GM23338 (cell line): ENCODE data around the gene TBPL1. TPM values are rescaled to one million over a fixed set of nuclear protein-coding genes. Genes with fewer than 3 reads are reported as not detected.

Source experiments
- ATAC-seq: fragments of 200-7000 bp; cut with Tn5 transposase; 3 replicates; pipeline ENCODE4 v1.9.1; 2020
- DNase-seq: peaks from one replicate; pipeline ENCODE4 v3.0.0-alpha.2; 2015; ENCODE audit warnings: low spot score
- H2AFZ ChIP-seq: fragments of 200-600 bp; sonication (generic); 2 replicates; pipeline ENCODE4 v1.8.0; 2016; ENCODE audit warnings: antibody characterized with exemption, mild to moderate bottlenecking, moderate library complexity
- H3F3A ChIP-seq: fragments of 200-600 bp; sonication (generic); replicated peaks from 2 replicates; pipeline ENCODE4 v1.8.0; 2017; ENCODE audit warnings: antibody characterized with exemption, mixed run types, low read depth
- H3K27ac ChIP-seq: fragments of 200-600 bp; sonication (generic); 2 replicates; pipeline ENCODE4 v1.6.1; 2016; ENCODE audit warnings: low read depth
- H3K27me3 ChIP-seq: fragments of 200-600 bp; sonication (generic); 2 replicates; pipeline ENCODE4 v1.8.0; 2016; ENCODE audit warnings: mild to moderate bottlenecking, mixed run types, moderate library complexity; ENCODE audit not compliant: insufficient read depth
- H3K36me3 ChIP-seq: fragments of 200-600 bp; sonication (generic); 2 replicates; pipeline ENCODE4 v1.8.0; 2016; ENCODE audit warnings: mild to moderate bottlenecking; ENCODE audit not compliant: insufficient read depth
- H3K4me1 ChIP-seq: fragments of 200-600 bp; sonication (generic); 2 replicates; pipeline ENCODE4 v1.8.0; 2016; ENCODE audit warnings: mild to moderate bottlenecking, moderate library complexity; ENCODE audit not compliant: insufficient read depth
- H3K4me2 ChIP-seq: fragments of 200-600 bp; sonication (generic); 2 replicates; pipeline ENCODE4 v1.7.1; 2017; ENCODE audit warnings: mixed run types
- H3K4me3 ChIP-seq: fragments of 200-600 bp; sonication (generic); 2 replicates; pipeline ENCODE4 v1.6.1; 2016; ENCODE audit warnings: mixed run types
- H3K79me2 ChIP-seq: fragments of 200-600 bp; sonication (generic); replicated peaks from 2 replicates; pipeline ENCODE4 v1.8.0; 2017; ENCODE audit warnings: mild to moderate bottlenecking; ENCODE audit not compliant: insufficient read depth
- H3K9me2 ChIP-seq: fragments of 200-600 bp; sonication (generic); 2 replicates; pipeline ENCODE4 v1.8.0; 2017; ENCODE audit not compliant: insufficient read depth
- H4K20me1 ChIP-seq: fragments of 200-600 bp; sonication (generic); replicated peaks from 2 replicates; pipeline ENCODE4 v1.8.0; 2017; ENCODE audit warnings: mild to moderate bottlenecking; ENCODE audit not compliant: insufficient read depth
- H3K27ac Mint-ChIP-seq: 2 replicates; pipeline ENCODE4 v1.8.0; 2020; ENCODE audit warnings: inconsistent platforms, mild to moderate bottlenecking, moderate library complexity, mixed read lengths
- H3K27me3 Mint-ChIP-seq: 3 replicates; pipeline ENCODE4 v1.8.0; 2022; ENCODE audit warnings: low read depth, mild to moderate bottlenecking, moderate library complexity, mixed read lengths, inconsistent platforms; ENCODE audit not compliant: insufficient read depth, poor library complexity
- H3K36me3 Mint-ChIP-seq: 3 replicates; pipeline ENCODE4 v1.8.0; 2021; ENCODE audit warnings: low read depth, mild to moderate bottlenecking, inconsistent platforms, moderate library complexity, mixed read lengths
- H3K4me1 Mint-ChIP-seq: 3 replicates; pipeline ENCODE4 v1.8.0; 2020; ENCODE audit warnings: mild to moderate bottlenecking, inconsistent platforms, mixed read lengths
- H3K4me3 Mint-ChIP-seq: 3 replicates; pipeline ENCODE4 v1.8.0; 2021; ENCODE audit warnings: moderate library complexity, mild to moderate bottlenecking, inconsistent platforms, mixed read lengths
- H3K9me3 Mint-ChIP-seq: 3 replicates; pipeline ENCODE4 v1.8.0; 2020; ENCODE audit warnings: moderate library complexity, mild to moderate bottlenecking, inconsistent platforms, mixed read lengths
- CREB1 ChIP-seq: fragments of 250-450 bp; sonication (Bioruptor Pico); IDR thresholded peaks from 2 replicates; pipeline ENCODE4 v1.5.0; 2020; ENCODE audit warnings: low read depth, mild to moderate bottlenecking, moderate library complexity
- EZH2 ChIP-seq: fragments of 200-600 bp; sonication (generic); IDR thresholded peaks from one replicate; pipeline ENCODE4 v1.8.0; 2017; ENCODE audit warnings: antibody characterized with exemption, mild to moderate bottlenecking, low read depth; ENCODE audit not compliant: unreplicated experiment
- EZH2phosphoT487 ChIP-seq: fragments of 200-600 bp; sonication (generic); IDR thresholded peaks from one replicate; pipeline ENCODE4 v1.8.1; 2018; ENCODE audit warnings: antibody characterized with exemption; ENCODE audit not compliant: unreplicated experiment
- NANOG ChIP-seq: IDR thresholded peaks from 2 replicates; pipeline ENCODE4 v1.6.1; 2016; ENCODE audit warnings: antibody characterized with exemption, borderline replicate concordance
- POLR2AphosphoS5 ChIP-seq: IDR thresholded peaks from 2 replicates; pipeline ENCODE4 v1.6.1; 2016; ENCODE audit warnings: antibody characterized with exemption, low read depth
- STAT1 ChIP-seq: IDR thresholded peaks from one replicate; pipeline ENCODE4 v1.6.1; 2016; ENCODE audit warnings: antibody characterized with exemption; ENCODE audit not compliant: unreplicated experiment
- ZNF114 ChIP-seq: fragments of 250-450 bp; sonication (Bioruptor Pico); IDR thresholded peaks from 2 replicates; pipeline ENCODE4 v1.5.0; 2020; ENCODE audit warnings: mild to moderate bottlenecking, moderate library complexity
- polyA plus RNA-seq: library from polyadenylated mRNA; unstranded; fragments of >200 nt; fragmentation: Nextera tagmentation; extraction: Ambion mirVana; gene quantifications from 2 replicates; pipeline ENCODE4 v1.2.1, GENCODE V29; 2016
- total RNA-seq: library from RNA; depleted of rRNA; stranded (reverse); fragments of >200 nt; shearing (Covaris generic); gene quantifications from 2 replicates; pipeline ENCODE4 v1.2.3, GENCODE V29; 2014
- TF ChIP-seq, protein P1 (sequence below), 2 experiments: fragments of 200-600 bp in 1 of 2; sonication (generic) in 1 of 2; conservative IDR thresholded peaks; 2 replicates each; pipeline versions ENCODE4 v1.5.1 to v1.6.1; 2016 to 2017; ENCODE audit warnings: antibody characterized with exemption in 2 of 2, low read depth in 2 of 2, mild to moderate bottlenecking in 2 of 2, moderate library complexity in 1 of 2
- TF ChIP-seq, protein P2 (sequence below): IDR thresholded peaks from one replicate; pipeline ENCODE4 v1.6.1; 2018; ENCODE audit warnings: antibody characterized with exemption; ENCODE audit not compliant: unreplicated experiment
- TF ChIP-seq, protein P3 (sequence below): fragments of 250-450 bp; sonication (Bioruptor Pico); IDR thresholded peaks from 2 replicates; pipeline ENCODE4 v1.5.0; 2020; ENCODE audit warnings: mild to moderate bottlenecking, moderate library complexity

TBPL1 gene
- total and polyA plus RNA-seq, 2 experiments from 2014 or later, result 72.9 to 139 TPM

DNA sequence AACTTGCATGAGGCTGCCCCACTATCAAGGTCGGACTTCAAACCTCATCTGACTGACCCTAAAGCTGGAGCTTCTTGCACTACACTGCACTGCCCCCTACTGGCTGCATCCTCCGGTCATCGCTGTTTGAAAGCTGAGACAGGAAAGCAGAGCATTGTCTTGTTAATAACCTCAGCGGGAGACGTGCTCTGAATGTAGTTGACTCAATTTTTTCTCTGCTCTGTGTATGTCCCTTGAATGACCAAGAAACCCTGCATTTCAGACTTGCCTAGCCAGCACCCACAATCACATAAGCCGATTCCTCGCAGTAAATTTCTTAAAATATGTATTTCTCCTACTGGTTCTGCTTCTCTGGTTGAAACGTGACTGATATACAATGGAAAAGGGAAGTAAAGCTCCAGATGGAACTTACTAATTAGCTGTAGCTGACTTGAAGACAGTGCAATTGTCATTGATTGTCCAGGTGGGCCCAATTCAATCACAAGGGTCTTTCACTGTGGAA lies 36.3 kb upstream of the TBPL1 start (continued):
- TF ChIP-seq, protein P1, sequence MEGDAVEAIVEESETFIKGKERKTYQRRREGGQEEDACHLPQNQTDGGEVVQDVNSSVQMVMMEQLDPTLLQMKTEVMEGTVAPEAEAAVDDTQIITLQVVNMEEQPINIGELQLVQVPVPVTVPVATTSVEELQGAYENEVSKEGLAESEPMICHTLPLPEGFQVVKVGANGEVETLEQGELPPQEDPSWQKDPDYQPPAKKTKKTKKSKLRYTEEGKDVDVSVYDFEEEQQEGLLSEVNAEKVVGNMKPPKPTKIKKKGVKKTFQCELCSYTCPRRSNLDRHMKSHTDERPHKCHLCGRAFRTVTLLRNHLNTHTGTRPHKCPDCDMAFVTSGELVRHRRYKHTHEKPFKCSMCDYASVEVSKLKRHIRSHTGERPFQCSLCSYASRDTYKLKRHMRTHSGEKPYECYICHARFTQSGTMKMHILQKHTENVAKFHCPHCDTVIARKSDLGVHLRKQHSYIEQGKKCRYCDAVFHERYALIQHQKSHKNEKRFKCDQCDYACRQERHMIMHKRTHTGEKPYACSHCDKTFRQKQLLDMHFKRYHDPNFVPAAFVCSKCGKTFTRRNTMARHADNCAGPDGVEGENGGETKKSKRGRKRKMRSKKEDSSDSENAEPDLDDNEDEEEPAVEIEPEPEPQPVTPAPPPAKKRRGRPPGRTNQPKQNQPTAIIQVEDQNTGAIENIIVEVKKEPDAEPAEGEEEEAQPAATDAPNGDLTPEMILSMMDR (conservative IDR thresholded peaks at IDR 0.05; ENCODE audit: low read depth in 2 of 2), result peak; percentile 97 to 99

DNA sequence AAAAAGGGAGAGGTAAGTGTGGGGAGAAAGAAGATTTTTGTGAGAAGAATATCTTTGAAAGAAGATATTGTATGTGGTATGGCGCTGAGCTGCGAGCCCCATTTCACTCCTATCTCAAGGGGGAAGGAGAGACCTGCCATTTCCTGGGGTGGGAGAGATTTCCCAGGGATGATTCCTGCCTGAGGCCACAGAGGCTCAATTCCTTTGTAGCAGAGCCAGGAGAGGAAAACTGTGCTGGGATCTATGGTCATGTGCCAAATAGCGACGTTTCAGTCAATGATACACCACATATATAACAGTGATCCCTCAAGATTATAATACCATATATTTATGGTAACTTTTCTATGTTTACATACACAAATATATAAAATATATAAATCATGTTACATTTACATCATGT lies 35.2 kb upstream of the TBPL1 start:
- Histone ChIP-seq H3K4me2 (no peak overlapping the region), H4K20me1 (no peaks in the 10 kb centered on the region), H3K36me3 (0 out of 2 replicates have a peak, but pooled peaks cover 4% of the 10 kb centered on the region), H3K4me3 (no peak overlapping the region), H3K79me2 (no peaks in the 10 kb centered on the region), H3K27ac (no peak overlapping the region), H3K9me2 (no peaks in the 10 kb centered on the region), H3K4me1 (peaks cover 19% of the 10 kb centered on the region), H3K27me3 (no peaks in the 10 kb centered on the region), H2AFZ (no peak overlapping the region; the same call in 1 of the 2 replicates), H3F3A (no peaks in the 10 kb centered on the region)
- peaks cover 6% of the 10 kb centered on the region; the same call in 1 of the 3 replicates for H3K36me3 Mint-ChIP-seq
- ATAC-seq (no peak), DNase-seq (no peak)
- no peak overlapping the region for H3K27ac Mint-ChIP-seq
- peaks cover 5% of the 10 kb centered on the region; the same call in 1 of the 3 replicates for H3K9me3 Mint-ChIP-seq
- peaks cover 15% of the 10 kb centered on the region for H3K4me1 Mint-ChIP-seq
- H3K4me3 Mint-ChIP-seq, result no peak overlapping the region
- peaks cover 5% of the 10 kb centered on the region for H3K27me3 Mint-ChIP-seq
- TF ChIP-seq, protein P2, sequence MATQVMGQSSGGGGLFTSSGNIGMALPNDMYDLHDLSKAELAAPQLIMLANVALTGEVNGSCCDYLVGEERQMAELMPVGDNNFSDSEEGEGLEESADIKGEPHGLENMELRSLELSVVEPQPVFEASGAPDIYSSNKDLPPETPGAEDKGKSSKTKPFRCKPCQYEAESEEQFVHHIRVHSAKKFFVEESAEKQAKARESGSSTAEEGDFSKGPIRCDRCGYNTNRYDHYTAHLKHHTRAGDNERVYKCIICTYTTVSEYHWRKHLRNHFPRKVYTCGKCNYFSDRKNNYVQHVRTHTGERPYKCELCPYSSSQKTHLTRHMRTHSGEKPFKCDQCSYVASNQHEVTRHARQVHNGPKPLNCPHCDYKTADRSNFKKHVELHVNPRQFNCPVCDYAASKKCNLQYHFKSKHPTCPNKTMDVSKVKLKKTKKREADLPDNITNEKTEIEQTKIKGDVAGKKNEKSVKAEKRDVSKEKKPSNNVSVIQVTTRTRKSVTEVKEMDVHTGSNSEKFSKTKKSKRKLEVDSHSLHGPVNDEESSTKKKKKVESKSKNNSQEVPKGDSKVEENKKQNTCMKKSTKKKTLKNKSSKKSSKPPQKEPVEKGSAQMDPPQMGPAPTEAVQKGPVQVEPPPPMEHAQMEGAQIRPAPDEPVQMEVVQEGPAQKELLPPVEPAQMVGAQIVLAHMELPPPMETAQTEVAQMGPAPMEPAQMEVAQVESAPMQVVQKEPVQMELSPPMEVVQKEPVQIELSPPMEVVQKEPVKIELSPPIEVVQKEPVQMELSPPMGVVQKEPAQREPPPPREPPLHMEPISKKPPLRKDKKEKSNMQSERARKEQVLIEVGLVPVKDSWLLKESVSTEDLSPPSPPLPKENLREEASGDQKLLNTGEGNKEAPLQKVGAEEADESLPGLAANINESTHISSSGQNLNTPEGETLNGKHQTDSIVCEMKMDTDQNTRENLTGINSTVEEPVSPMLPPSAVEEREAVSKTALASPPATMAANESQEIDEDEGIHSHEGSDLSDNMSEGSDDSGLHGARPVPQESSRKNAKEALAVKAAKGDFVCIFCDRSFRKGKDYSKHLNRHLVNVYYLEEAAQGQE, result no peak
- TF ChIP-seq EZH2, result no peak
- TF ChIP-seq ZNF114, result no peak
- TF ChIP-seq, protein P1 (conservative IDR thresholded peaks at IDR 0.05; ENCODE audit: low read depth in 2 of 2), result no peak
- no peak for TF ChIP-seq NANOG
- TF ChIP-seq, protein P3, sequence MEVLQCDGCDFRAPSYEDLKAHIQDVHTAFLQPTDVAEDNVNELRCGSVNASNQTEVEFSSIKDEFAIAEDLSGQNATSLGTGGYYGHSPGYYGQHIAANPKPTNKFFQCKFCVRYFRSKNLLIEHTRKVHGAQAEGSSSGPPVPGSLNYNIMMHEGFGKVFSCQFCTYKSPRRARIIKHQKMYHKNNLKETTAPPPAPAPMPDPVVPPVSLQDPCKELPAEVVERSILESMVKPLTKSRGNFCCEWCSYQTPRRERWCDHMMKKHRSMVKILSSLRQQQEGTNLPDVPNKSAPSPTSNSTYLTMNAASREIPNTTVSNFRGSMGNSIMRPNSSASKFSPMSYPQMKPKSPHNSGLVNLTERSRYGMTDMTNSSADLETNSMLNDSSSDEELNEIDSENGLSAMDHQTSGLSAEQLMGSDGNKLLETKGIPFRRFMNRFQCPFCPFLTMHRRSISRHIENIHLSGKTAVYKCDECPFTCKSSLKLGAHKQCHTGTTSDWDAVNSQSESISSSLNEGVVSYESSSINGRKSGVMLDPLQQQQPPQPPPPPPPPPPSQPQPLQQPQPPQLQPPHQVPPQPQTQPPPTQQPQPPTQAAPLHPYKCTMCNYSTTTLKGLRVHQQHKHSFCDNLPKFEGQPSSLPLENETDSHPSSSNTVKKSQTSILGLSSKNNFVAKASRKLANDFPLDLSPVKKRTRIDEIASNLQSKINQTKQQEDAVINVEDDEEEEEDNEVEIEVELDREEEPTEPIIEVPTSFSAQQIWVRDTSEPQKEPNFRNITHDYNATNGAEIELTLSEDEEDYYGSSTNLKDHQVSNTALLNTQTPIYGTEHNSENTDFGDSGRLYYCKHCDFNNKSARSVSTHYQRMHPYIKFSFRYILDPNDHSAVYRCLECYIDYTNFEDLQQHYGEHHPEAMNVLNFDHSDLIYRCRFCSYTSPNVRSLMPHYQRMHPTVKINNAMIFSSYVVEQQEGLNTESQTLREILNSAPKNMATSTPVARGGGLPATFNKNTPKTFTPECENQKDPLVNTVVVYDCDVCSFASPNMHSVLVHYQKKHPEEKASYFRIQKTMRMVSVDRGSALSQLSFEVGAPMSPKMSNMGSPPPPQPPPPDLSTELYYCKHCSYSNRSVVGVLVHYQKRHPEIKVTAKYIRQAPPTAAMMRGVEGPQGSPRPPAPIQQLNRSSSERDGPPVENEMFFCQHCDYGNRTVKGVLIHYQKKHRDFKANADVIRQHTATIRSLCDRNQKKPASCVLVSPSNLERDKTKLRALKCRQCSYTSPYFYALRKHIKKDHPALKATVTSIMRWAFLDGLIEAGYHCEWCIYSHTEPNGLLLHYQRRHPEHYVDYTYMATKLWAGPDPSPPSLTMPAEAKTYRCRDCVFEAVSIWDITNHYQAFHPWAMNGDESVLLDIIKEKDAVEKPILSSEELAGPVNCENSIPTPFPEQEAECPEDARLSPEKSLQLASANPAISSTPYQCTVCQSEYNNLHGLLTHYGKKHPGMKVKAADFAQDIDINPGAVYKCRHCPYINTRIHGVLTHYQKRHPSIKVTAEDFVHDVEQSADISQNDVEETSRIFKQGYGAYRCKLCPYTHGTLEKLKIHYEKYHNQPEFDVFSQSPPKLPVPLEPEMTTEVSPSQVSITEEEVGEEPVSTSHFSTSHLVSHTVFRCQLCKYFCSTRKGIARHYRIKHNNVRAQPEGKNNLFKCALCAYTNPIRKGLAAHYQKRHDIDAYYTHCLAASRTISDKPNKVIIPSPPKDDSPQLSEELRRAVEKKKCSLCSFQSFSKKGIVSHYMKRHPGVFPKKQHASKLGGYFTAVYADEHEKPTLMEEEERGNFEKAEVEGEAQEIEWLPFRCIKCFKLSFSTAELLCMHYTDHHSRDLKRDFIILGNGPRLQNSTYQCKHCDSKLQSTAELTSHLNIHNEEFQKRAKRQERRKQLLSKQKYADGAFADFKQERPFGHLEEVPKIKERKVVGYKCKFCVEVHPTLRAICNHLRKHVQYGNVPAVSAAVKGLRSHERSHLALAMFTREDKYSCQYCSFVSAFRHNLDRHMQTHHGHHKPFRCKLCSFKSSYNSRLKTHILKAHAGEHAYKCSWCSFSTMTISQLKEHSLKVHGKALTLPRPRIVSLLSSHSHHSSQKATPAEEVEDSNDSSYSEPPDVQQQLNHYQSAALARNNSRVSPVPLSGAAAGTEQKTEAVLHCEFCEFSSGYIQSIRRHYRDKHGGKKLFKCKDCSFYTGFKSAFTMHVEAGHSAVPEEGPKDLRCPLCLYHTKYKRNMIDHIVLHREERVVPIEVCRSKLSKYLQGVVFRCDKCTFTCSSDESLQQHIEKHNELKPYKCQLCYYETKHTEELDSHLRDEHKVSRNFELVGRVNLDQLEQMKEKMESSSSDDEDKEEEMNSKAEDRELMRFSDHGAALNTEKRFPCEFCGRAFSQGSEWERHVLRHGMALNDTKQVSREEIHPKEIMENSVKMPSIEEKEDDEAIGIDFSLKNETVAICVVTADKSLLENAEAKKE (CRISPR knock-in tag), result no peak
- no peak for TF ChIP-seq POLR2AphosphoS5
- TF ChIP-seq EZH2phosphoT487, result no peak
- TF ChIP-seq STAT1, result no peak
- TF ChIP-seq CREB1, result no peak
